HG03103 (cell line): ENCODE measurements around the gene PTPN4.
A peak's percentile ranks its signal among the peaks of the same experiment; 100 is the strongest.
"Not testable (repeated sequence)": the region's sequence is repeated elsewhere in the genome, so short reads cannot be mapped to it uniquely, and the experiment has no call there.

Source experiments
- ATAC-seq: cut with Tn5 transposase; IDR thresholded peaks from one replicate; pipeline ENCODE4 v1.9.1; 2021; ENCODE audit warnings: low read depth; ENCODE audit not compliant: unreplicated experiment

Gene PTPN4

DNA sequence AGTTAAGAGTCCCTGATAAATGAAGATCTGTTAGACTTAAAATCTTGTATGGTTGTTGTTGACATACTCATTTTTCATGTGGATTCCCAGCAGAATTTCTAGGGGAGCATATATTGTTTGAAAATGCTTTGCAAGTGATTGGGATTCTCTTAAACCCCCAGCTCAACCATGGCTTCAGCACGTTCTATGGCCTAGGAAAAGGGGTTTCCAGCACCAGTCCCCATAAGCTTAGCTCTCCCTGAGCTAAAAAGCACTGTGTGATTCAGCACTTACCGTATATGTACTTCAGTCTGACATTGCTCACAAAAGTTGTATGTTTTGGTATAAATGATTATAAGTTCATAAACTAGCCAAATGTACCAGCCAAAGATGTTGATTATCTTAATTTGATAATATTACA, 173.1 kb downstream of the PTPN4 start:
- ATAC-seq, result no peak

DNA sequence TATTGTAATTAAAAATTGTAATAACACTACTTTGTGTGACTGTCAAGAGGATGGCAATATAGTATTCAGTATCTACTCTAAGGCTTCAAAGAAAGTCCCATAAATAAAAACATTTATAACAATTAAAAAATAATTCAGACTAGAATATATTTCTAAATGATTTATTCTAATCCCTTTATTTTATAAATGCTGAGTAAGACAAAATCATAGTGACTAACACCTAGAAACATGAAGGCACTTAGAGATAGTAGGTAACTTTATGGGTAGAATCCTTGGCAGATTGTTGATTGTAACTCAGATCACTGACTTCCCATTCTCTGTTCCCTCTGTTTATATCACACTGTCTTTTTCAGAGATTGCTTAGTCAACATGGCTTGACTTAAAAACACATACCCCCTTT, 174.6 kb downstream of the PTPN4 start:
- no peak for ATAC-seq

DNA sequence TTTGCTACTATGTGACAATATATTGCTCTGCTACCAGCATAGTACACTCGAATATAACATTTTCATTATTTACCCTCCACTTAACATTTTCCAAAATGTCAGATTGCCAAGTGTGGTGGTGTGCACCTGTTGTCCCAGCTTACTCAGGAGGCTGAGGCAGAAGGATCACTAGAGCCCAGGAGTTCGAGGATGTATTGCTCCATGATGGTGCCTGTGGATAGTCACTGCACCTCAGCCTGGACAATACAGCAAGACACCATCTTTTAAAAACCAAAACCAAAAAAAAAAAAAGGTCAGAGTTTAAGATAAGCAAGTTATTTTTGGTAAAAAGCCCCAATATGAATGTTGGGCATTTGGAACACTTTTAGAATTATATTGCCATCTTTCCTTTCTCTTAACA, 178.0 kb downstream of the PTPN4 start:
- no peak for ATAC-seq

DNA sequence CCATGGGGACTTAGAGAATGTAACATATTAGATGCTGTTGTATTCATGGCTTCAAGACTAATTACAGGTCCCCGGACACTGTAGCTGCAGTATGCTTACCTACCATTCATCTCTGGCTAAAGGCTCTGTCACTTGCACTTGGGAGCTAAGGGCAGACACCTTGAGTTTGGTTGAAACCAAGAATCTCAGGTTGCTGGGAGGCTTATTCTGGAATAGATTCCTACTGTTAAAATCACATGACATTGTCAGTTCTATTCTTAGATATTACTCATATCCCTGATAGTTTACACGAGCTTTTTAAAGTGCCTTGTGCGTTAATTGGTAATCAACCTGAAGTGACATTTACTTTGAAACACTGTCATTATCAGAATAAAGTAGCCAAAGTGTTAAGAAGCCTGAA, 180.2 kb downstream of the PTPN4 start:
- no peak for ATAC-seq

DNA sequence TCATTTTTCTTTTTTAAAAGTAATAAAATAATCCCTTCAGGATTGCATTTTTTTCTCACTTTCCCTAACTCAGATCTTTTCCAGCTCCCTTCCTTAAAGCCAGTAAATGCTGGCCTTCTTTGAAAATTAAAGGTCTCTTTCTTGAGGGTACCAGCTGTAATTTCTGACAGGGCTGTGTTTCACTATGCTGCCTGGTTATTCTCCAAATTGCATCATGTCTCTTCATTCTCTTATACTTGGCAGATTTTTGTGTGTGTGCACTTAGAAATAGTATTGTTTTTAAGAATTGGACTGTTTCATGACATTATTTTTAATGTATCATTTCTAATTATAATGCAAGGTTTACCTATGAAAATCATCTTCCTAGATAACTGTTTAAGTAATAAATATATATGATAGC, 181.1 kb downstream of the PTPN4 start:
- no peak for ATAC-seq

DNA sequence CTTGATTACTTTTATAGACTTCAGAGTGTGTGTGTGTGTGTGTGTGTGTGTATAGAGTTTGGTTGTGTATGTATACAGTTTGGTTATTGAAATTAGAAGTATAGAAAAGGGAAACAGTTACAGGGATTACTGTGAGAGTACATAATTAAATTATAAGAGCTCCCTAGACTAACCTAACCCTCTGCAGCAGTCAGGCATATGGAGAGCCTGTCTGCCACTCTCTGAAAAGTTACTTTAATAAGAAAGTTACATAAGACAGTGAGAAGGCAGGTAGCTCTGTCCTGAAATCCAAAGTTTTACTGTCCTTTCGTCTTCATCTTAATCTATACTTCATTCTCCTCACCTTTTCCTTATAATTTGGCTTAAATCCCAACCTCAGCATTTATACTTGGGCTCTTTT, 181.7 kb downstream of the PTPN4 start:
- ATAC-seq, result no peak

DNA sequence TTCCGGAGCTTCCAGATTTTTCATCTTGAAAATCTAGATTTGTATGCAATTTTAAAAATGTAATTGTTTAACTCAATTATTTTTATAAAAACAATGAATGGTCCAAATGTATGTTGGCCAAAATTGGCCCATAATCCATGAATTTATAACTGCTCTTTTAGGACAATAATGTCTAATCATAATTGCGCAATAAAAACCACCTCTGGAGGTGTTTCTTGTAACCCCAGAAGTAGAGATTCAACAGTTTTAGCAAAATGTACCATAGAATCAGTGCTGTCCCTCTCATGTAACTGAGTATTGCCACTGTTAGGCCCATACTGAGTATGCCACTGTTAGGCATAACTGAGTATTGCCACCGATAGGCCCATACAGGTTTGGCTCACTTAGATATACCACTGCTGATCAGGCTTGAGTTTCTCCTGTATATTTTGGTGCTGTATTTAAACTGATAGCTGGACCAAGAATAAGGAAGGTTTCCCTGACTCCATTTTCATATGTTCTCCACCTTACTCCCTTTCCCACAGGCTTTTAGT, 182.3 kb downstream of the PTPN4 start:
- no peak for ATAC-seq

DNA sequence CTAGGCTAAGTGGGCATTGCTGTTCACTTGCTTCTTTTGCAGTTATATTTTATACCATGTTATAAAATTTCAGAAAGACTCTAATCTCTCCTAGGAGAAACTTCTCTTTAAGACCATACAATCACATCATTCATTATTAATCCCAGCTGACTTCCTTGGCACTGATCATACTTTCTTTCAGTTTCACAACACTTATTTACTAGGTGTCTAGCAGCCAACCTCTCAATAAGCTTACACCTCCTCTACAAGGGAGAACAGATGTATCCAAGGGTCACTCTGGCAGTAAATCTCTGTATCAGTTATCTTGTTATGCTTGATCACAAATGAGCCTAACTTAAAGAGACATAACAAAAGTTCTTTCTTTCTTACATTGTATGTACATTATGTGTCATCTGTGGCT, 183.3 kb downstream of the PTPN4 start:
- ATAC-seq, result no peak

DNA sequence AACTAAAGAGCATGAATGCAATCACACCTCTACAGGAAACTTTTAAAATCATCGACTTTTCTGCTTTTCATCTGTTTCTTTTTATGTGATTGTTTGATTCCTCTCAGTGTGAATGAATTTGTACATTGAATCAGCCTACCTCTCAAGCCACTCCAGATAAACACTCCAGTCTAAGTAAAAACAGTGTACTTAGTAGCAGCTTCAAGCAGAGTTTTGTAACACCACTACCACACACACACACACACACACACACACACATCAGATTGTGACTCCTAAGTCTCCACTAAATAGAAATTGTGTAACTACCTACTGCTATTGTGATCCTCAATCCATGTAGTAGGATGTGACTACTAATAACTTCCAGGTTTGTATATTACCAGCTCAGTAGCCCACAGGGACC, 187.8 kb downstream of the PTPN4 start:
- no peak for ATAC-seq

DNA sequence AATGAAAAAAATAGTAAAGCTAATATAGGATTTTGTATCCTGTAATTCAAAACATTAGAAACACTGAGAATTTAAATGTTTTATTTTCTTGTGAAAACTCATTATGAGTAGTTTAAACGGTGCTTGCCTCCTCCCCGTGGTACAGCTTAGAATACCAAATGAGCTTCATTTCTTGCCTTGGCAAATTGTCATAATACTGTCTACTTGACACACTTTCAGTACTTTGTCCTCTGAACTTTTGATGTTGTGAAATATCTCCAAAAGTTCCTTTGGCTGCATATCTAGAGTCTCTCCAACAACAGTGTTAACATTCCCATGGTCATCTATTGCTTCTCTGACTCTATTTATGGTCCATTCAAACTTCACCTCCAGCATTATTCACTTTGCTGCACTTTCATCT, 191.2 kb downstream of the PTPN4 start:
- ATAC-seq, result no peak

DNA sequence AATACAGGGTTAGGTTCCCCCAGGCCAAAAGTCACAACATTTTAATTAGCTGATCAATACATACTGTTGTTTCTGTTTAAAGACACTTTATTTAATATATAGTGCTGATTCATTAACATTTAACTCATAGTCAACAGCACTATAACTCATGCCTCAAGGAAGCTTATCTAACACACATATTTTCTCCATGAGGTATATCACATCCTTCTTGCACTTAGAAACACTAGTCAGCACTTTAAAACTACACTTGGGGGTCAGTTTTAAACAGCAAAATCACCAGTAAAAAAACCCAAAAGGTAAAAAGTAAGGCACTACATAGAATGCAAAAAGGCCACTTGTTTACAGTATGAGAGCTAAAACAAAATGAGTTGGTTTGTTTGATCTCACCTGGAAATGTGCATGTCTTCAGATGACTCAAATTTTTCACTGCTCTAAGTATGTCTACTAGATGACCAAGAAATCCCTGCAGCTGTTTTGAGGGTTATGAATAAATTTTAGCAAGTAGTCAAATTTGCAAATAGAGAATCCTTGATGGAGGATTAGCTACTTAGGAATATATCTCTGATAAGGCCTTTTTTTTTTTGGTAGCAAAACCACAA, 199.0 kb downstream of the PTPN4 start:
- ATAC-seq, result no peak

DNA sequence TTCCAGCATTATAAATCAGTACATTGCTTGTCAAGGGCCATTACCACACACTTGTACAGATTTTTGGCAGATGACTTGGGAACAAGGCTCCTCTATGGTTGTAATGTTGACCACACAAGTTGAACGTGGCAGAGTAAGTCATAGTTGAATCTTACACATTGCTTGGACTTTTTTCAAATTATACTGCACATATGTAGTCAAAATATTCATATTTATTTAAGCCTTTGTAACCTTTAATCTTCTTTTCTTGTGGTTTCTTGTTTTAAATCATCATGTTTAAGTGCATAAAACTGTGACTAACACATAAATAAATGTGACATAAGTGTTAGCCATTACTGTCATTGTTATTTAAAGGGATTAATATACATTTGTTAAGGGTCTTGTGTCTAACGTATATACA, 201.1 kb downstream of the PTPN4 start:
- no peak for ATAC-seq

DNA sequence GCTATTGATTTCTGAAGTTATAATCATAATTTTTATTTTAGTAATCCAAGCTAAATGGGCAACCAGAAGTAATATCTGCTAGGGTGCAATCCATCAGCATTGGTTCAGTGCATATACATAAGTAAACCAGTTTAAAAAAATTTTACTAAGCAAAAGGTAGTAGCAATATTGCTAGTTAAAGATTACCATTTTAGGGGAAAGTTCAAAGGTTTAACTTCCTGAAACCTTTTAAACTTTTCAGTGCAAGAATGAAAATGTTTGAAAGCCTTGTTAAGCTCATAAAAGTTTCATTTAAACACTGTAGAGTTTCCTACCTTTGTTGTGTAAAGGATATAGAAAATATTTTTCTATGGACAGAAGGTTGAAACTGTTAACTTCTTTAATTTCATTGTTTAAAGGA, 222.2 kb downstream of the PTPN4 start:
- ATAC-seq, result no peak

DNA sequence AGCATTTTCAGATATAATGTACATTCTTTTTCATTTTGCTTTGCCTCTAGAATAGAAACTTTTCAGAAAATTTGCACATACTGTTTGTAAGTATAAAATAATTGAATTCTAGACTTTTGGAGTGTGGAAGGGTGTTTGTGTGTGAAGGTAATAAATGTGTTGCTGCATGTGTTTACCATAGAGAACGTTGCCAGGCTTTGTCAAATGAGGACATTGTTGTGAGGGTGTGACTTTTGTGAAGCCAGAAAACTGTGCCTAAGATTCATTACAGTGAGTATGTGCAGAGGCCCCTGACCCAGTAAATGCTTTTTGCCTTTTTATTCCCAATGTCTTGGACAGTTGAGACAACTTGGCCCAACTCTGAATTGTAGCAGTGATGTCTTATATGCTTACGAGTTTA, 222.8 kb downstream of the PTPN4 start:
- ATAC-seq, result no peak

DNA sequence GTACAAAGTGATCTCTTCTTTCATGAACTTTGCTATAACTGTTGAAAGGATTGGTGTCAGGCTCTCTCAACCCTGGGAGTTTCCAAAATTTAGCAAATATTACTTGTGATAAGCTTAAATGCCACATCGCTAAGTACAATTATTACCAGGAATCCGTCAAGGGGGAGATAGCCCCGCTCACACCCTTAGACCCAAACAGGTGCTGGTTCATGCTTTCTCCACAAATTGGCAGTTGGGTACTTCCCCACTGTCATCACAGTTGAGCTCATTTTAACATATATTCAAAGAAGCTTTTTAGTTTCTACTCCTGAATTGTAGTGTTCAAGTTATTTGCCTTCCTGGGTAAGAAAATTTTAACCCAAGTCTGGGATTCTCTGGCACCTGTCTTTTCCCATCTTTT, 223.4 kb downstream of the PTPN4 start:
- no peak for ATAC-seq

DNA sequence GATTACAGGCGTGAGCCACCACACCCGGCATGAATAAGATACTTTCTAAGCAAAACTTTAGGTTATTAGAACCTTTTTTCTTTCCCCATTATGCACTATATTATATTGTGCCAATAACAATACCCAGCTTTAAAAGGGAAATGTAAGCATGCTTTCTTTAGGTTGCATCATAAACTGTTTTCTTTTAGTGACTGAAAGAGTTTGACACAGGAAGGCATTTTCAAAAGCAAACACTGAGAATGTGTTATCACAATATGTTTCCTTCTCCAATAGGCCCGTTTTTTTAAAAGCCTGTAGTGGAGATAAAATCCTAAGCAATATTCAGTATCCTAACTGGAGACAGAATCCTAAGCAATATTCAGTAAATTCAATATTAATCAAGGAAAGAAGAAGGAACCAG, 236.4 kb downstream of the PTPN4 start:
- ATAC-seq, result no peak

DNA sequence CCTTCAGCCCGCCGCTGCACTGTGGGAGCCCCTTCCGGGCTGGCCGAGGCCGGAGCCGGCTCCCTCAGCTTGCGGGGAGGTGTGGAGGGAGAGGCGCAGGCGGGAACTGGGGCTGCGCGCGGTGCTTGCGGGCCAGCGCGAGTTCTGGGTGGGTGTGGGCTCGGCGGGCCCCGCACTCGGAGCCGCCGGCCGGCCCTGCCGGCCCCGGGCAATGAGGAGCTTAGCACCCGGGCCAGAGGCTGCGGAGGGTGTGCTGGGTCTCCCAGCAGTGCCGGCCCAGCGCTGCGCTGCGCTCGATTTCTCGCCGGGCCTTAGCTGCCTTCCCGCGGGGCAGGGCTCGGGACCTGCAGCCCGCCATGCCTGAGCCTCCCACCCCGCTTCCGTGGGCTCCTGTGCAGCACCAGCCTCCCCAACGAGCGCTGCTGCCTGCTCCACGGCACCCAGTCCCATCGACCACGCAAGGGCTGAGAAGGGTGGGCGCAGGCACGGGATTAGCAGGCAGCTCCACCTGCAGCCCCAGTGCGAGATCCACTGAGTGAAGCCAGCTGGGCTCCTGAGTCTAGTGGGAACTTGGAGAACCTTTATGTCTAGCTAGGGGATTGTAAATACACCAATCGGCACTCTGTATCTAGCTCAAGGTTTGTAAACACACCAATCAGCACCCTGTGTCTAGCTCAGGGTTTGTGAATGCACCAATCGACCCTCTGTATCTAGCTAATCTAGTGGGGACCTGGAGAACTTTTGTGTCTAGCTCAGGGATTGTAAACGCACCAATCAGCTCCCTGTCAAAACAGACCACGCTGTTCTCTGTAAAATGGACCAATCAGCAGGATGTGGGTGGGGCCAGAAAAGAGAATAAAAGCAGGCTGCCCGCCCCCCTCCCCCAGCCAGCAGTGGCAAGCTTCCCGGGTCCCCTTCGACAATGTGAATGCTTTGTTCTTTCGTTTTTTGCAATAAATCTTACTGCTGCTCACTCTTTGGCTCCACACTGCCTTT, 237.5 kb downstream of the PTPN4 start:
- ATAC-seq, result not testable (repeated sequence)

DNA sequence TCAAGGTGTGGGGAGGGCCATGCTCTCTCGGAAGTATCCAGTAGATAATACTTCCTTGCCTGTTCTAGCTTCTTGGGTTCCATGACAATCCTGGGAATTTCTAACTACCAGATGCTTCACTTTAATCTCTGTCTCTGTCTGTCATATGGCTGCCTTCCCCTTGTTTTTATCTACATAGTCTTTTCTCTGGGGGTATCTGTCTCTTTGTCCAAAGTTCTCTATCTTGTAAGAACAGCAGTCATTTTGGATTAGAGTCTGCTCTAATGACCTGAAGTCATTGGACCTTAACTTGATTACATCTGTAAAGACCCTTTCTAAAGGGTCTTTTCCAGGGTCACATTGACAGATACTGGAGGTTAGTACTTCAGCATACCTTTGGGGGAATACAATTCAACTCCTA, 241.7 kb downstream of the PTPN4 start:
- ATAC-seq, result no peak

DNA sequence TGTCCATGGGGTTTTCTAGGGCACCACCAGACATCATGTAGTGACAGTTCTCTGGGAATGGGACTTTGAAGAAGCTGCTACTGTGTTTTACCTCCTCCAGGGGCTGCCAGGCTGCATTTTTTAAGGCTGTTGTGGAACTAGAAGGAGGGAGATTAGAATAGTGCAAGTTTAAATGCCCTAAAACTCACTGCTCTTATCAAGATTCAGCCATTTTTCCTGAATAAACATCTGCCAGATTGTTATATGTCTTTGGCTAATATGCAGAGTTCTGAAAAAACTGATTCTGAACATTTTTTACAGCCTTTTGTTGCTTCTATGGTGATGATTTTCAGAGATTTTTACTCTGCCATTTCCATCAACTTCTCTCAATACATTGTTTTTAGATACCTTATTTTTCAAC, 244.5 kb downstream of the PTPN4 start:
- no peak for ATAC-seq

DNA sequence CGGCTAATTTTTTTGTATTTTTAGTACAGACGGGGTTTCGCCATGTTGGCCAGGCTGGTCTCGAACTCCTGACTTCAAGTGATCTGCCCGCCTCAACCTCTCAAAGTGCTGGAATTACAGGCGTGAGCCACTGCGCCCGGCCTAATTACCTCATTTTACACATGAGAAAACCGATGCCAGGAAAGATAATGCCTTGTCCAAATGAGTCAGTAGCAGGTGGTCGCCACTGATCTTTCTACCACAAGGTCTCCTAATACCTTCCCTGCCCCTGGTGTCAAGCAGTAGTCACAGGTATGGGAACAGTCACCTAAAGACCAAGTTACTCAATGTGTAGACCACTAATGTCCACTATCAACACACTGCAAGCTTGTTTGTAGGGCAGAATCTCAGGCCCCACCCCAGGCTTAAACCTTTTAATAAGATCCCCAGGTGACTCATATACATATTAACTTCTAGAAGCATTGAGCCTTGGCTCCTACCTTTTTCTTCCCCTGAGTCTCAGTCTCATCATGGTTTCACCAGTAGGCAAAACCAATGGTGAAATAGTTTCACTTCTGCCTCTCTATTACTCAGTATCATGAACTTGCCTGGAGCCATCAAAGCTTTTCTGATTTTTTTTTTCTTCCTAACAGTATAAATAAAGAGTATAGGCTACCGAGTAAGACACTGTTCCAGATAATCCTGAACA, 246.3 kb downstream of the PTPN4 start:
- peak; percentile 99 for ATAC-seq

DNA sequence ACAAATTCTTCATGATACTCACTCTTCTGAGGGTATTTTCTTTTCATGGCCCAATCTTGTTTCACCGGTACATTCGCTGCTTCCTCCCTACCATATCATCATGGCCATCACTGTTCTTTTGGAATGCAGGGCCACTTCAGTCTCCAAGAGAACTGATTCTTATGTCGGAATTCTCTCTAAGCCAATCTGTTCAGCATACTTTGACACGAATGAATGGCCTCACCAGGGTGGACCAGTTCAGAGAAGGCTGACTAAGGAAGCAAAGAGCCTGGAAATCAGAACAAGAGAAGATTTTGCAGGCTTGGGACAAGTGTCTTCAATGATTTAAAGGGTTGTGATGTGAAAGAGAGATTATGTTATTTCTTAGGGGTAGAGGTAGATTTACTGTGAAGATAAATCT, 248.1 kb downstream of the PTPN4 start:
- no peak for ATAC-seq
